Activated CD4-positive, alpha-beta T cell treated with anti-CD3 and anti-CD28 coated beads for 36 hours (primary cell): ENCODE data around the gene ABCA10. TPM values are rescaled to one million over a fixed set of nuclear protein-coding genes. Genes with fewer than 3 reads are reported as not detected.

Experiments used
- ATAC-seq: fragments of 200-7000 bp; cut with Tn5 transposase; one replicate; pipeline ENCODE4 v1.10.0; 2021; ENCODE audit warnings: mild to moderate bottlenecking, moderate library complexity
- CTCF ChIA-PET: fragments of 350-600 bp; sonication (Branson Sonifier 250); formaldehyde crosslinking; loops from one replicate; lab custom pipeline; 2021; ENCODE audit warnings: antibody characterized with exemption; lab: Charles Lee
- POLR2A ChIA-PET: fragments of 350-600 bp; sonication (Branson Sonifier 250); formaldehyde crosslinking; loops from one replicate; lab custom pipeline; 2021; ENCODE audit warnings: antibody characterized with exemption, inconsistent platforms; lab: Charles Lee
- DNase-seq: peaks from one replicate; pipeline ENCODE4 v3.0.0-alpha.2; 2020
- H3K27ac Mint-ChIP-seq: one replicate; pipeline ENCODE4 v1.8.0; 2021; ENCODE audit warnings: mixed read lengths
- H3K27me3 Mint-ChIP-seq: one replicate; pipeline ENCODE4 v1.8.0; 2021; ENCODE audit warnings: mixed read lengths
- H3K36me3 Mint-ChIP-seq: one replicate; pipeline ENCODE4 v1.8.0; 2021; ENCODE audit warnings: low read depth, mixed read lengths
- H3K4me1 Mint-ChIP-seq: one replicate; pipeline ENCODE4 v1.8.0; 2021; ENCODE audit warnings: mixed read lengths
- H3K4me3 Mint-ChIP-seq: one replicate; pipeline ENCODE4 v1.8.0; 2021; ENCODE audit warnings: mild to moderate bottlenecking, moderate library complexity, mixed read lengths
- H3K9me3 Mint-ChIP-seq: one replicate; pipeline ENCODE4 v1.8.0; 2021; ENCODE audit warnings: low read depth, mixed read lengths
- intact Hi-C, 2 experiments: fragments of 100-400 bp; cut with DNase I in 1 of 2; cut with micrococcal nuclease in 1 of 2; formaldehyde crosslinking; loops; one replicate each; pipeline versions ENCODE4 v1.14.2 to v1.15.1; 2022 to 2024; cut with DNase I, micrococcal nuclease
- microRNA-seq: library from miRNA; unstranded; fragments of <30 nt; microRNA quantifications from one replicate; pipeline ENCODE4 v1.2.0, GENCODE V29; 2021; ENCODE audit warnings: borderline replicate concordance
- total RNA-seq, 2 experiments: library from RNA; stranded (reverse); gene quantifications; one replicate each; pipeline ENCODE4 v1.2.3, GENCODE V29; 2021

The ABCA10 gene
- total RNA-seq, 2 experiments from 2014 or later = 0.27 to 0.32 TPM

GRCh38 chr17:69122065-69122464 is 106.6 kb downstream of the ABCA10 start:
- ATAC-seq = no peak
- POLR2A ChIA-PET = interaction anchor here (0.6 kb wide), 1 partner anchor 30 kb away, joined by 3 read pairs; no protein-coding TSS in a partner anchor

DNA sequence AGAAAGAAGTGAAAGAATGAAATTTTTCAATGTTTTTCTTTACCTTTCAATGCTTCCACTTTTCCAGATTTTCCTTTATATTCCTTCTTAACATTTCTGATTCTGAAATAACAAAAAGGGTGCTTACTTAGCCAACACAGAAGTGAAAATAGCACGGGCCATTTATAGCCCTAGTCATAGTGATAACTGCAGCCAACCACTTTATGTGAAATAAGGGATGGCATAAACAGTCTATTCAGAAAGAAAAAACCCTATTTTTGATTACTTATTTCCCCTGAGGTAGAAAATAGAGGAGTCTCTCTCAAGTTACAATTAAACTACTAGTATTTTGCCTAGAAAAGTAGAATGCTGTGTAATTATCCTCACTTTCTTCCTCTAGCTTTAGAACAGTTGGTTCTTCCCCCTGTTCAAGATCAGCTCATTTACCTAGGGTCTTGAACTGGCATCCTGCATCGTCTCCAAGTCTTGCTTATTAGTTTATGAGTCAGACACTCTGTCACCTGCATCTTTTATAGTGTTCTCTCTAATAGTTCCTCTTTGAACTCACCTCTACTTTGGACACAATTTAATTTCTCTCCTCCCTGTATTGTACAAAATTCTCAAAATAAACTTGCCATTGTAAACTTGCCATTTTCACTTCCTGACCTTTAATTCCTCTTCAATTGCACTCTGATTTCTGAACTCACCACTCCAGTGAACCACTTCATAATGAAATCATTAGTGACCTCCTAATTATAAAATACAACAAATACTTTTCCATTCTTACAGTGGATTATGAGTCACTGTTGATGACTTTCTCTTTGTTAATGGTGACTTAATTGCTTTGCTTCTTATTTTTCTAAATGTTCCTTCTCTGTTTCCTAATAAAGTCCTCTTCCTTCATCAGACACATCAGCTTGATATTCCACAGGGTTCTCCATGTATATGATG is 110.5 kb downstream of the ABCA10 start:
- POLR2A ChIA-PET = no interaction called here
- CTCF ChIA-PET = no interaction called here

More at GRCh38 chr17:69122065-69122464, 106.6 kb downstream of the ABCA10 start:
- H3K36me3 Mint-ChIP-seq = no peaks in the 10 kb centered on the region
- CTCF ChIA-PET = interaction anchor here (0.6 to 1.3 kb wide), 2 partner anchors 11 to 425 kb away, joined by 3 read pairs; no protein-coding TSS in a partner anchor
- no peak overlapping the region for H3K4me3 Mint-ChIP-seq
- DNase-seq = no peak
- H3K27ac Mint-ChIP-seq = no peak overlapping the region
- no peaks in the 10 kb centered on the region for H3K27me3 Mint-ChIP-seq
- no peaks in the 10 kb centered on the region for H3K4me1 Mint-ChIP-seq
- H3K9me3 Mint-ChIP-seq = no peaks in the 10 kb centered on the region
- intact Hi-C loops = no loop called here

DNA sequence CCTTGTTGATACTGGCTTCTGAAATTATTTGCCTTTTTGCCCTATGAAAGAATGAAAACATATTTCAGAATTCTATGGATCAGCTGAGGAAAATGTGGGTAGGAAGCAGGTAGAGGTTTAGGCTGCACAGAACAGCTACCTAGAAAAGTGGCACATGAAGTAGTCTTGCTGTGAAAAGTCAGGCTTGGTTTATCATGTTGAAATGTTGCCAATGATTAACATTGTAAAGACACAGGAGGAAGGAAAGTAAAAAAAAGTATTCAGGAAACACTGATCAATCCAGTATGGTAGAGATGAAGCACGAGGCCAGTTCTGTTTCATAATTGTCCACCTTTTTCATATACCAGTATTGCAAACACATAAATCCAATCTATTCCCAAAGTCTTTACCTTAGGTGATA is 116.8 kb downstream of the ABCA10 start:
- intact Hi-C loops = no loop called here
- no peak for ATAC-seq
- H3K4me1 Mint-ChIP-seq = no peaks in the 10 kb centered on the region

More for the DNA sequence above, 110.5 kb downstream of the ABCA10 start:
- Mint-ChIP-seq H3K4me3 (no peak overlapping the region), H3K36me3 (no peaks in the 10 kb centered on the region), H3K9me3 (no peaks in the 10 kb centered on the region), H3K4me1 (no peaks in the 10 kb centered on the region), H3K27me3 (no peaks in the 10 kb centered on the region), H3K27ac (no peak overlapping the region)
- intact Hi-C loops = no loop called here
- ATAC-seq (no peak), DNase-seq (no peak)

GRCh38 chr17:69105907-69106730 is 122.5 kb downstream of the ABCA10 start:
- intact Hi-C loops = no loop called here
- DNase-seq = no peak
- POLR2A ChIA-PET = no interaction called here
- Mint-ChIP-seq H3K27ac (no peak overlapping the region), H3K9me3 (no peaks in the 10 kb centered on the region), H3K36me3 (no peaks in the 10 kb centered on the region), H3K27me3 (no peaks in the 10 kb centered on the region), H3K4me1 (no peaks in the 10 kb centered on the region), H3K4me3 (no peak overlapping the region)
- CTCF ChIA-PET = no interaction called here
- ATAC-seq = no peak

More for the DNA sequence above, 116.8 kb downstream of the ABCA10 start:
- CTCF ChIA-PET = no interaction called here
- POLR2A ChIA-PET = no interaction called here
- no peak for DNase-seq
- H3K36me3 Mint-ChIP-seq = no peaks in the 10 kb centered on the region
- no peaks in the 10 kb centered on the region for H3K9me3 Mint-ChIP-seq
- no peak overlapping the region for H3K27ac Mint-ChIP-seq
- H3K4me3 Mint-ChIP-seq = no peak overlapping the region
- H3K27me3 Mint-ChIP-seq = no peaks in the 10 kb centered on the region

DNA sequence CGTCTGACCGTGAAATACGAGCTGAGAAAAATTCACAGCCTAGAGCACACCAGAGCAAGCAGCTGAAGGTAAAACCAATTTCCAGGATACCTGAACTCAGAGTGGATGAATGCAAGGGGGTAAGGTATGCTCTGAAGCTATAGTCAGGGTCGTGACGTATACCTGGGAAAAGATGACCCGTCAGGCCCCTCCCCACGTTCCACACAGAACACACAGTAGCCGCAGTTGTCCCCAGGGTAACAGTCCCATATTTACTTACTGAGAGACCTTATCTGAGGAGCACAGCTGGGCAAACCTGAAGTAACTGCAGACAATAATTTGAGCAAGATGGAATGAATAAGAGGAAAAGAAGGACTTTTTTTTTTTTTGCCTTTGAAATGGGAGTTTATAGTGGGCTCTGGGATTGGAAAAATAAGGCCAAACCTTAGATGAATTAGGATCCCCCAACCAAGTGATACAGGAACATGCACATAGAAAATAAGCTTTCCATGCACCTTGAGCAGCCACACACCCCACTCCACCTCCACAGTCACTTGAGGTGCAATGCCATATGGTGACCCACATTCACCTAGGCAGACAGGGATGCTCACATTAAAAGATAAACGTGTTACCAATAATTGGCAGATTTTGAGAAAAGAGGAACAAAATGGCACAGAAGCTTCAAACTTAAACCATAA is 124.9 kb downstream of the ABCA10 start:
- Mint-ChIP-seq H3K36me3 (no peaks in the 10 kb centered on the region), H3K9me3 (no peaks in the 10 kb centered on the region), H3K27me3 (no peaks in the 10 kb centered on the region), H3K4me1 (no peaks in the 10 kb centered on the region), H3K4me3 (no peak overlapping the region), H3K27ac (no peak overlapping the region)
- DNase-seq (no peak), ATAC-seq (no peak)
- POLR2A ChIA-PET = no interaction called here
- intact Hi-C loops = no loop called here
- CTCF ChIA-PET = interaction anchor here (0.6 to 1.4 kb wide), 2 partner anchors 12 to 792 kb away, joined by 3 to 5 read pairs; no protein-coding TSS in a partner anchor

GRCh38 chr17:69098625-69099024 is 130.0 kb downstream of the ABCA10 start:
- H3K4me1 Mint-ChIP-seq = no peaks in the 10 kb centered on the region
- ATAC-seq (no peak), DNase-seq (no peak)
- H3K4me3 Mint-ChIP-seq = no peak overlapping the region
- POLR2A ChIA-PET = interaction anchor here (0.6 kb wide), 1 partner anchor 363 kb away, joined by 3 read pairs; no protein-coding TSS in a partner anchor
- H3K9me3 Mint-ChIP-seq = no peaks in the 10 kb centered on the region
- intact Hi-C loops = no loop called here
- H3K27ac Mint-ChIP-seq = no peak overlapping the region
- H3K36me3 Mint-ChIP-seq = no peaks in the 10 kb centered on the region
- no peaks in the 10 kb centered on the region for H3K27me3 Mint-ChIP-seq
- CTCF ChIA-PET = no interaction called here

Small RNAs within 50 kb of the gene (microRNA-seq; reads per million reads assigned to microRNA genes)
- gene MIR4524A (not detected), gene MIR4524B (not detected)

Other genes starting within 250 kb of the ABCA10 start
- not detected for gene ABCA9, start 167.9 kb downstream of the ABCA10 start, total RNA-seq
- gene ABCA6, start 86.9 kb downstream of the ABCA10 start, total RNA-seq = not detected
- gene ABCA5, start 98.3 kb upstream of the ABCA10 start, total RNA-seq = 10 to 100 TPM; 14.4 to 15.1 TPM
- 1 to 10 TPM; 2.7 to 3.4 TPM for gene MAP2K6, start 185.9 kb upstream of the ABCA10 start, total RNA-seq